ENCODE results near the gene BCL11A.

GRCh38 chr2:60483401-60483800 lies 70.1 kb downstream of the BCL11A start:
- no peak for TF ChIP-seq POLR2A (IDR thresholded peaks at IDR 0.05)
- TF ChIP-seq, protein P1, sequence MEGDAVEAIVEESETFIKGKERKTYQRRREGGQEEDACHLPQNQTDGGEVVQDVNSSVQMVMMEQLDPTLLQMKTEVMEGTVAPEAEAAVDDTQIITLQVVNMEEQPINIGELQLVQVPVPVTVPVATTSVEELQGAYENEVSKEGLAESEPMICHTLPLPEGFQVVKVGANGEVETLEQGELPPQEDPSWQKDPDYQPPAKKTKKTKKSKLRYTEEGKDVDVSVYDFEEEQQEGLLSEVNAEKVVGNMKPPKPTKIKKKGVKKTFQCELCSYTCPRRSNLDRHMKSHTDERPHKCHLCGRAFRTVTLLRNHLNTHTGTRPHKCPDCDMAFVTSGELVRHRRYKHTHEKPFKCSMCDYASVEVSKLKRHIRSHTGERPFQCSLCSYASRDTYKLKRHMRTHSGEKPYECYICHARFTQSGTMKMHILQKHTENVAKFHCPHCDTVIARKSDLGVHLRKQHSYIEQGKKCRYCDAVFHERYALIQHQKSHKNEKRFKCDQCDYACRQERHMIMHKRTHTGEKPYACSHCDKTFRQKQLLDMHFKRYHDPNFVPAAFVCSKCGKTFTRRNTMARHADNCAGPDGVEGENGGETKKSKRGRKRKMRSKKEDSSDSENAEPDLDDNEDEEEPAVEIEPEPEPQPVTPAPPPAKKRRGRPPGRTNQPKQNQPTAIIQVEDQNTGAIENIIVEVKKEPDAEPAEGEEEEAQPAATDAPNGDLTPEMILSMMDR (IDR thresholded peaks at IDR 0.05) = no peak
- TF ChIP-seq EP300 (IDR thresholded peaks at IDR 0.05) = no peak
